ENCODE data around the gene CAP2.

DNA sequence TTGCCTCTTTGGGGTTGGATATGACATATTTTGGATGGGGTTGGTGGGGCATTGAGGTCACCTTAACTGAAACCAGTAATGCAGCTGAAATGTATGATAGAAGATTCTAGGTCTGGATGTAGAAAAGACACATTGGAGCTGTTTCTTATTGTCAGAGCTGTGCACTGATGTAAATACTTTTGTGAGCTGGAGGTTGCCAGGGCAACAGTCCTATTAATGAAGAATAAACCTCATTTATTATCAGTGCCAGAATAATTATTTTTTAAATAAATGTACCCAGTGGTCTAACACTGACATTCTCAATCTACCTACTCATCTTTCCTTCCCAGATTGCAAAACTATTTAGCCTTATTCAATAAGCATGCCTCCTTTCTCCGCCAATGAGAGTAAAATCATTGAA lies 57.0 kb downstream of the CAP2 start:
- TF ChIP-seq, protein P1, sequence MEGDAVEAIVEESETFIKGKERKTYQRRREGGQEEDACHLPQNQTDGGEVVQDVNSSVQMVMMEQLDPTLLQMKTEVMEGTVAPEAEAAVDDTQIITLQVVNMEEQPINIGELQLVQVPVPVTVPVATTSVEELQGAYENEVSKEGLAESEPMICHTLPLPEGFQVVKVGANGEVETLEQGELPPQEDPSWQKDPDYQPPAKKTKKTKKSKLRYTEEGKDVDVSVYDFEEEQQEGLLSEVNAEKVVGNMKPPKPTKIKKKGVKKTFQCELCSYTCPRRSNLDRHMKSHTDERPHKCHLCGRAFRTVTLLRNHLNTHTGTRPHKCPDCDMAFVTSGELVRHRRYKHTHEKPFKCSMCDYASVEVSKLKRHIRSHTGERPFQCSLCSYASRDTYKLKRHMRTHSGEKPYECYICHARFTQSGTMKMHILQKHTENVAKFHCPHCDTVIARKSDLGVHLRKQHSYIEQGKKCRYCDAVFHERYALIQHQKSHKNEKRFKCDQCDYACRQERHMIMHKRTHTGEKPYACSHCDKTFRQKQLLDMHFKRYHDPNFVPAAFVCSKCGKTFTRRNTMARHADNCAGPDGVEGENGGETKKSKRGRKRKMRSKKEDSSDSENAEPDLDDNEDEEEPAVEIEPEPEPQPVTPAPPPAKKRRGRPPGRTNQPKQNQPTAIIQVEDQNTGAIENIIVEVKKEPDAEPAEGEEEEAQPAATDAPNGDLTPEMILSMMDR (IDR thresholded peaks at IDR 0.05) = no peak
- TF ChIP-seq POLR2A (IDR thresholded peaks at IDR 0.05) = no peak
- no peak for TF ChIP-seq EP300 (IDR thresholded peaks at IDR 0.05)
